Measurements from ENCODE around the gene C16orf90.

The C16orf90 gene

DNA sequence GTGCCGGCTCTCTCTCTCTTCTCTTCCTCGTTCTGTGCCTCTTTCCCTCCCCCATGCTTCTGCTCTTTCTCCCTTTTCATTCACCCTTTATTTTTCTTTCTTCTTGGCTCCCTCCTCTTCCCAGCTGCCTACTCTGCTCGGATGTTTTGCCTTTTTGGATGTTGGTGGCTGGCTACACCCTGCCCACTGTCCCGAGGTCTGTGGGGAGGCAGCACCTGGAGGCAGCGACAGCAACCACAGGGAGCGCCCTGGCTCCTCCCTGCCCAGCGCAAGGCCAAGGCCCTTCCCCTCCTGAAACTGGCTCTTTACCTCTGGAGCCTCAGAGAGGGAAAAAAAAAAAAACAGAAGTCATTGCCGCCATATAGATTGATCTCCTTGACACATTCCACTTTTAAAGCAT, 25.6 kb upstream of the C16orf90 start:
- no peak overlapping the region for H3K4me3 ChIP-seq (ENCODE audit: low read depth, low read length)
- TF ChIP-seq, protein P1, sequence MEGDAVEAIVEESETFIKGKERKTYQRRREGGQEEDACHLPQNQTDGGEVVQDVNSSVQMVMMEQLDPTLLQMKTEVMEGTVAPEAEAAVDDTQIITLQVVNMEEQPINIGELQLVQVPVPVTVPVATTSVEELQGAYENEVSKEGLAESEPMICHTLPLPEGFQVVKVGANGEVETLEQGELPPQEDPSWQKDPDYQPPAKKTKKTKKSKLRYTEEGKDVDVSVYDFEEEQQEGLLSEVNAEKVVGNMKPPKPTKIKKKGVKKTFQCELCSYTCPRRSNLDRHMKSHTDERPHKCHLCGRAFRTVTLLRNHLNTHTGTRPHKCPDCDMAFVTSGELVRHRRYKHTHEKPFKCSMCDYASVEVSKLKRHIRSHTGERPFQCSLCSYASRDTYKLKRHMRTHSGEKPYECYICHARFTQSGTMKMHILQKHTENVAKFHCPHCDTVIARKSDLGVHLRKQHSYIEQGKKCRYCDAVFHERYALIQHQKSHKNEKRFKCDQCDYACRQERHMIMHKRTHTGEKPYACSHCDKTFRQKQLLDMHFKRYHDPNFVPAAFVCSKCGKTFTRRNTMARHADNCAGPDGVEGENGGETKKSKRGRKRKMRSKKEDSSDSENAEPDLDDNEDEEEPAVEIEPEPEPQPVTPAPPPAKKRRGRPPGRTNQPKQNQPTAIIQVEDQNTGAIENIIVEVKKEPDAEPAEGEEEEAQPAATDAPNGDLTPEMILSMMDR (IDR thresholded peaks at IDR 0.05; ENCODE audit: low read depth, low read length) = no peak

DNA sequence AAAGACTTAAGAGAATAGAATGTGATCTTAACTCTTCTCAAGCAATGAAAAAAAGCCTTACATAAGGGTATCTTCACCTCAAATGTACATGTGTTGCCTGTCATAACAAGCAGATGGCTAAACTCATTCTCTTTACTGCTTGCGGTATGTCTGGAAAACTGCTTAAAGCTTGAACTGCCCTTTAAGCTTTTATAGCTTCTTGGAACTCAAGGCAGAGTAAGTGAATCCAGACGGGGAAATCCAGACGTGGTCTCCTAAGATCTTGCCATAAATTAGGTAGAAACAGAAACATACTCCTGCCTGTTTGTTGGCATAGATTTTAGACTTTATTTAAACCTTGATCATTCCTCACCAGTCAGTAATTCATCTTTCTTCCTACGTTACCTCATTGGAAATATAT, 25.1 kb upstream of the C16orf90 start:
- TF ChIP-seq, protein P1 (IDR thresholded peaks at IDR 0.05; ENCODE audit: low read depth, low read length) = no peak
- H3K4me3 ChIP-seq (ENCODE audit: low read depth, low read length) = no peak overlapping the region

DNA sequence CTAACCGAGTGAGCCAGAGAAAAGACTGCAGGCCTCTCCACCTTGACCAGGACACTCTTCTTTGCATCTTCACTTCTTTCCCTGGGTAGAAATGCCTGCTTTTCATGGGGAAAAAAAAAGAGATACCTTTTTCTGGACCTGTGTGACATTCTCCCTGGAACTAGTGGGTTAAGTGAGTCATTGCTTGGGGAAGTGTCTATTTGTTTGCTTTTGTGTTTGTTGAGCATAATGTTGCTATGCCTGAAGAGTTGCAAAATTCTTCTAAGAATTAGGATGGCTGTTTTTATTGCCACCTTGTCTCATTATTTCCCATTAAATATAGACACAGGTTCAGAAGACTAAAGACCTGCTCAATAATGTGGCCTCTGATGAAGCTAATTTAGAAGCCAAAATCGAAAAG, 24.3 kb upstream of the C16orf90 start:
- TF ChIP-seq, protein P1 (IDR thresholded peaks at IDR 0.05; ENCODE audit: low read depth, low read length) = no peak
- H3K4me3 ChIP-seq (ENCODE audit: low read depth, low read length) = no peak overlapping the region

DNA sequence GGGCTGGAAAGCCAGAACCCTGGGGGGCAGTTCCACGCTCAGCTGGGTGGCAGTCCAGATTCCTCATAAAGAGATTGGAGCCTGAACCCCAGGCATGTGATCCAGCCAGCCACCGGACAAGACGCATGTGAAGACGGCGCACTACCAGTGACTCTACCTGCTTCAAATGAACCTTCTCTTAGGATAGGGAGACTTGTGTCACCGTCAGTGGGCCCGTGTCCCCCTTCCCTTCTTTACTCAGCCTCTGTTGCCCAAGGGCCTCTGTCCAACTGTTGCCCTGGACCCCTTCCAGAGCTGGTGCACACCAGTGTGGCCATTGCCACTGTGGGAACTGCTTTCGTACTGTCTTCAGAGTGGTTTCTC, 23.7 kb upstream of the C16orf90 start:
- no peak overlapping the region for H3K4me3 ChIP-seq (ENCODE audit: low read depth, low read length)

DNA sequence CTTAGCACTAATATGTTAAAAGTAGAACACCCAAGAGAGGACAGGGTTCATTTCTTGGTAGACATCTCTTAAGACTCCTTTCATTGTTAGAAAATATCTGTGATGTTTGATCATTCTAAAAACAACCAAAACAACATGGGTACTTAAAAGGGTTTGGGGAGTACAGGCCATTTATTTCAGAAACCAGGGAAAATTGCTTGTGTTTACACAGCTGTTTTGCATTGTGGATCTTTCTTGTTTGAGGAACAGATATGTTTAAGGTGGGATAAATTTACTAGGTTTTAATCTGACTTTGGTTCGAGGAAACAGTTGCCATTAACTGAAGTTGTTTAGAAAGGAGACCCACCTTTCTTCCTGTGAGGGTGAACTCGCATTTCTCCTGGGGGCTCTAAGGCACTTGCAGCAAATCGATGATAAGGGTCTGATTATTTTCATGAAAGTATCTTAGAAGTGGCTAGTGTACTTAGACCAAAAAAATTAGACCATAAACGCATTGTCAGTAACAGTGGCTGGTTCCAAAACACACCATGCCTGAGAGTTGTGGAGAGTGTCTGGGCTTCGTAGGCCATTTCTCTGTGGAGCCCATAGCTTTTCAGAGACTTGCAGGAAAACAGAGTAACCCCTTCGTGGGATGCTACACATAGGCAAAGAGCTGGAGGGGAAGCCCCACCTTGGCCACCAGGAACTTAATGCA, 23.1 kb upstream of the C16orf90 start:
- TF ChIP-seq, protein P1 (IDR thresholded peaks at IDR 0.05; ENCODE audit: low read depth, low read length) = no peak
- no peak overlapping the region for H3K4me3 ChIP-seq (ENCODE audit: low read depth, low read length)

More for the DNA sequence above, 23.7 kb upstream of the C16orf90 start:
- TF ChIP-seq, protein P1 (IDR thresholded peaks at IDR 0.05; ENCODE audit: low read depth, low read length) = no peak

DNA sequence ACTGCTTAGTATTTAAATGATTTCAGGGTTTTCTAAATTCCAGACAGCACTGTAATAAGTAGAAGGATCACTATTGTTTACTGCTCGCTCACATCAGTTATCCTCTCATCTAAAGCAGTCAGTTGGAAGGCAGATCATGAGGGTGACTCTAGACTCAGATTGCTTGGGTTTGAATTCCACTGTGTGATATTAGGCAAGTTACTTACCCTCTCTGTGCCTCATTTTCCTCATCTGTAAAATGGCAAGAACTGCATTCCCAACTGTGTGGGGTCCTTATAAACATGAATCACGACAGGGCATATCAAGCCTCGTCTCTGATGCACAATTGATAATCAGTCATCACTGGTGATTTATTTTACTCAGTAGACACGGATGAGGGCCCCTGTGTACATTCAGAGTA, 20.6 kb upstream of the C16orf90 start:
- TF ChIP-seq, protein P1 (IDR thresholded peaks at IDR 0.05; ENCODE audit: low read depth, low read length) = no peak
- no peak overlapping the region for H3K4me3 ChIP-seq (ENCODE audit: low read depth, low read length)

DNA sequence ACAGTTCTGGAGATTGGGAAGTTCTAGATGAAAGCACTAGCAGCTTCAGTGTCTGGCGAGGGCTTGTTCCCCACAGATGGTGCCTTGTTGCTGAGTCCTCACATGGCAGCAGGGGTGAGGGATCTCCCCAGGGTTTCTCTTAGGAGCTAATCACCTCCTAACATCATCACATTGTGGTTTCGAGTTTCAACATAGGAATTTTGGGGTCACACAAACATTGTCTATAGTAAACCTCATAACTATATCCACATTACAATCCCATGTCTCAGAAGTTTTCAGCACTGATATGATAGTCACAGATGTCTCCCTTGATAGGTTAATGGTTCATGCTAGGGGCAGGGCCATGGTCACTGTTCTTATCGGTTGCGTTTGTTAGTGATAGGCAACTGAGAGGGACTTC, 19.3 kb upstream of the C16orf90 start:
- TF ChIP-seq, protein P1 (IDR thresholded peaks at IDR 0.05; ENCODE audit: low read depth, low read length) = no peak
- H3K4me3 ChIP-seq (ENCODE audit: low read depth, low read length) = no peak overlapping the region
